Daoy (cell line): Measurements from ENCODE around the gene KRT39. TPM values are rescaled to one million over a fixed set of nuclear protein-coding genes. Genes with fewer than 3 reads are reported as not detected.
"Not testable (repeated sequence)": the region's sequence is repeated elsewhere in the genome, so short reads cannot be mapped to it uniquely, and the experiment has no call there.

Source experiments
- DNase-seq: peaks from one replicate; pipeline ENCODE4 v3.0.0-alpha.2; 2015; ENCODE audit warnings: low read depth
- total RNA-seq: library from RNA; depleted of rRNA; stranded (reverse); fragments of >200 nt; shearing (Covaris generic); gene quantifications from 2 replicates; pipeline ENCODE4 v1.2.3, GENCODE V29; 2014

KRT39 gene
- total RNA-seq, 1 experiment from 2014 or later = not detected

DNA sequence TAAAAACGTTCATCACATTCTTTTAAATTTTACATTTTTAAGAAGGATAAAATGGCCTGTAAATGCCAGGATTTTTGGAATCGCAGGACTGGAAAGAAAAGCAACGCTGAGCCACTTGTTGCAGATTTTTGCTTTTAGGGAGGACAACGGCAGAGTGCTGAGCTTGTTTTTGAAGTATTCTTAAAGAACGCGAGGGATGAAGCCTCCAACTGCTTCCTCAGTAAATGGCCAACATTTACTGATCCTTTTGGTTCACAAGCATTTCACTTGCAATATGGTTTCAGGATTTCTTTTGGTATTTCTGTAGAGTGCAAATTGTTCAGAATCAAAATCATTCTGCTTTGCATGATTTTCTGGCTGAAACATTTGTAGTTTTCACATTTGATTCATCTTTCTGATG, 26.5 kb downstream of the KRT39 start:
- DNase-seq = no peak

DNA sequence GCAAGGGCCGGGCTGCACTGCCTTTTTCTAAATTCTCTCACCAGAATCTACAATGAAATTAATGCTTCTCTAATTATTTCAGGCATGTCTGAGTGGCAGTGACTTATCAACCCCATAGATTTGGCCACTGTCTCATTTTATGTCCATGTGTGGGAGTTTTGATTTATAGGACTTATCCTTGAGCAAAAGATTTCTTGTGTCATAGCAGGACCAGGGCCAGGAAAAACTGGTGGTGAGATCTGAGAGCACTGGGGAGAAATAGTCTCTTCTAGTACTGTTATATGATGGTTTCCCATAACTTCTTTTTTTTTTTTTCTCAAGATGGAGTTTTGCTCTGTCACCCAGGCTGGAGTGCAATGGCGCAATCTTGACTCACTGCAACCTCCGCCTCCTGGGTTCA, 27.8 kb downstream of the KRT39 start:
- DNase-seq = no peak

DNA sequence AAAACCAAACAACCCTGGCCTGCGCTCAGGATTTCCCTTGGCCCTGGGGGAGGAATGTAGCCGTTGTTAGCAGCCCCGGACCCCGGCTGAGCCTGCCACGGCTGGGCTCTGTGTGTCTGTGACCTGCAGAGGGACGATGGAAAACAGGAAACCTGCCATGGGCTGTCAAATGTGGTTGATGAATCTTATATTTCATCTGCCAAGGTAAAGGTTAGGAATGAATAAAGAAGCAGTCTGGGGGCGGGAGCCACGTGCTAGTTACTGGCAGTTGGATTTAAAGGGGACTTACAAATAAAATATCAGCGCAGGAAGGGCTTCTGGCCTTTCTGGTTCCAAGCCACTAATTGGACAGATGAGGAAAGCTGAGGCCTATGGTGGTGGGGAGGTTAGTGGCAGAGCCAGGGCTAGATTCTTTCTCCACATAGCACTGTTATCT, 29.3 kb downstream of the KRT39 start, which contains the start of gene KRT23:
TSS of gene KRT23 (minus strand) at position 263 of the 436 bp plus-strand sequence. CDS start 1,043 bp downstream, outside the sequence.
- no peak for DNase-seq

DNA sequence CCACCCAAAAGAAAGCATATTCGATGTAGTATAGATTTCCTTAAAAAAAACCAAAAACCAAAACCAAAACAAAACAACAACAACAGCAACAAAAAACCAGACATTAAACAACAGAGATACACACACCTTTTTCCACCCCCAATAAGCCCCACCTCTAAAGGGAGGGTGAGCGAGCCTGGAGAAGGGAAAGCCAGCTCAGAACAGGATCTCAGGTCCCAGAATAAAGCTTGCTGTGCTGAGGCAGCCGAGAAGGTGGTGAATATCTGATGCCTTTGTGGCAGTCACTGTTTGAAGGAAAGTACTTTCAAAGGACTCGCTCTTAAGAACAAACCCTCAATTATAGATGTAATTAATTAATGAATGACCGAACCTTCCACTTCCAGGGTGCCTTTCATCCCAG, 29.8 kb downstream of the KRT39 start:
- no peak for DNase-seq

DNA sequence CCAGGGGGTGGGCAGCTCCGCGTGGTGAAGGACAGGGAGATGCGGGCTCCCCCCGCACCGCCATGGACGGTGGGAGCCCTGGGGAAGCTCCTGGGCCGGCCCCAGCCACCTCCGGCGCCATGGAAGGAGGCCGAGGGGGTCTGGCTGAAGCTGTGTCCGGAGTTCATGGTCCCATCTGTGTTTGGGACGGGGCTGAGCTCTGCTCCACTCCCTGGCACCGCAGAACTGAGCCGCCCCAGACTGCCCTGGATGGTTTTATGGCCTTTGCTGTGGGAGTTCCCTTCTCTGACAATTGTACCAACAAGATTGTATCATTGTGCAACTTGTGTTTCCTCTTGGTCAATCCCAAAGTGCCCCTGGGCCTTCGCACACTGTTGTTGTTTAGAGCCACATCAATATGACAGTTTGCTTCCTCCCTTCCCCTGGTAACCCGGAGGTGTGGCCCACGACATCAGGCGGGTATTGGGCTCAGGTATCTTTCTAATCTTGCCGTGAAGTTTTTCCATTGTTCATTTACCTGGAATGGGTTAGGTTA, 30.2 kb downstream of the KRT39 start:
- DNase-seq = no peak

DNA sequence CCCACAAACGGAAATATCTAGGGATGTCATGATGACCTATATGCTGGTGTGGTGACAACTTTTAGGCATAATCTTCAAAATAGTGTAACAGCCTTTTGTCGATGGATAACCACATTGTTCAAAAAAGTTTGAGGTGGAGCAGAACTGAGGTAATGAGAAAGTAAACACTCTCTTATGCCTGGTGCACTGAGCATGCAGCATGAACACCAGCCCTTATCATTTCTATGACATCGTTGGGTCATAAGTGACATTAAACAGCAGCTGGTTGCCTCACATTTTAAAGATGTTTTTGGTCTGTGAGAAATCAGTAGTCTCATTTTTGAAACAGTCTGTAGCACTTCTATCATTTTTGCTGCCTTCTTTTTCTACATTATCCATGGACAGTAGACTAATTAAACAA, 31.1 kb downstream of the KRT39 start:
- DNase-seq = no peak

DNA sequence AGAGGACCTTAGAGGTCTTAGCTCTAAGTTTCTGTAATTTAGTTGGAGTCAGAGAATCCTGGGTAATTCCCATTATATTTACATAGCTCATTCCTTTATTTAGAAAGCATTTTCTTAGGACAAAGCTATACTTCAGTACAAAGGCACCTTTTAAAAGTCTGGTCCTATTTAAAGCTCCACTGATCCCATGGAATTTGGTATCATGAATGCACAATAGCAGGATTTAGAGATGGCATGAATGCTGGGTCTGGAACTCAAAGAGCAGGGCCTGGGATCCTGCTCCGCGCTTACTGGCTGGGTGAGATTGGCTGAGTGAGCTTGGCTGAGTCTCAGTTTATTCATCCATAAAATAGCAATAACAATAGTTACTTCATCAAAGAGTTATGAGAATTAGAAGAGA, 34.1 kb downstream of the KRT39 start:
- no peak for DNase-seq

DNA sequence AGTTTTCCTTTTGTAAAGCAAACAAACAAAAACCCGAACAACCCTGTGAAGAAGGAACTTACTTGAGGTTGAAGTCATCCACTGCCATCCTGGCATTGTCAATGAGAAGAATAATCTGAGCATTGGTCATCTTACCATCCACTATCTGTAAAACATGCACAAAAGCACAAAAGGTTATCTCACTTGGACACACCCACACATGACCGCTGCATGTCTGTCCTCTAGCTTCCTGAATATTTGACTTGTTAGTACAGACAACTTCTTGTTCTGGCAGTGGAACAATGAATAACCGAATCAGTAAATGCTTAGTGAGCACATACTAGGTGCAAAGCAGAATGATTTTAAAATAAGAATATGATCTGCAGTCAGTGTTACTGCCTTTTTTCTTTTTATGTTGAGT, 35.4 kb downstream of the KRT39 start:
- no peak for DNase-seq

DNA sequence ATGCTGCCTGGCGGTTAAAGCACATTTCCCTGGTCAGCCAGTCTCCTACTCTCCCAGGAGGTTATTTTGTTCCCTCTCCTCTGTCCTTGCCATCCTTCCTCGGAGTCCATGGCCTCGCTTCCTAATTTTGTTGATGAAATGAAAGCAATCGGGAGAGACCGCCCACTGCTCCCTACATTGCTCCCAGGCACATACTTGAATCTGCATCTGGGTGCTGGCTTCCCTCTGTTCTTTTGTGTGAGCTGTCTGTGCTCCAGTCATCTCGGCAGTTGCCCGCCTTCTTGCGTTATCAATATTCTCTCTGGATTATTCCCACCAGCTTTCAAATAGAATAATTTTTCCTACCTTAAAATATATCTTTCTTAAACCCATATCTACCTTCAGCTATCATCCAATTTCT, 40.4 kb downstream of the KRT39 start:
- no peak for DNase-seq

DNA sequence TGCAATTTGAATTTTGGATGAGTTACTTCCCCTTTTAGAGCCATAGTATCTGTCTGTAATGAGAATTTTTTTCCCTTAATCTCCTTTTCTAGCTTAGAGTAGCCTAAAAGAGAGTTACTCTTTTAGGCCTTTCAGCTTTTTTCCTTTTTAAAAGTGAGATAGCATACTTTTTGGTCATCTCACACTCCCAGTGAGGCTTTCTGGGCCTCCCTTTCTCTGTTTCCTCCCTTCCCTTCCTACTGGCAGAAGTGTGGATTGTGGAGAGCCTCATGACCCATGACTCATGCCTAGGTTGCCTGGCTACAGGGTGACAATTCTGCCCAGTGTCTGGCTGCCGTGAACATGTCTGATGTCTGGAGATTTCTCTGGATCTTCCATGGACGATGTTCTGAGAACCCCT, 44.5 kb downstream of the KRT39 start:
- DNase-seq = peak; percentile 86

DNA sequence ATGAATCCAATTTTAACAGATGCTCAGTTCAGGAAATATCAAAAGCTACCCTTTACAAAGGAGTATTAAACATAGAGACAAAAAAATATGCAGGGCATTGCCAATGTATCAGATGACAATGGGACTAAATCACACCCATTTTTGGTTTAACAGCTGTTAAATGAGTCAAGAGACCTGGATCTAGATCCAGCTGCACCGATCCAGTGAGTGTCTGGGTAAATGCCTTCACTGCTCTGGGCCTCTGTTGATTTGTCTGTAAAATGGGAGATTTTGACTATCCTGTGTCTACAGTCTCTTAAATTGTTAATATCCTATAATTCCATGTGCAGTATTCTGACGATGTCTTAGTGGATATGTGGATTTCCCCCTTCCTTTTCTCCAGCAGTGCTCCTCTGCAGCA, 45.7 kb downstream of the KRT39 start:
- no peak for DNase-seq

DNA sequence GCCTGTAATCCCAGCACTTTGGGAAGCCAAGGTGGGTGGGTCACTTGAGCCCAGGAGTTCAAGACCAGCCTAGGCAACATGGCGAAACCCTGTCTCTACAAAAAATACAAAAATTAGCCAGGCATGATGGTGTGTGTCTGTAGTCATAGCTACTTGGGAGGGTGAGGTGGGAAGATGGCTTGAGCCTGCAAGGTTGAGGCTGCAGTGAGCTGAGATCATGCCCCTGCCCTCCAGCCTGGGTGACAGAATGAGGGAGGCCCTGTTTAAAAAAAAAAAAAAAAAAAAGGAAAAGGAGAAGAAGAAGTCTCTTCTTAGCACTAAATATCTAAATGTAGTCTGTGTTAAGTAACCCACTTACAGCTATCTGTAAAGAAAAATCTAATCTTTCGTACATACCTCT, 49.6 kb downstream of the KRT39 start:
- not testable (repeated sequence) for DNase-seq

DNA sequence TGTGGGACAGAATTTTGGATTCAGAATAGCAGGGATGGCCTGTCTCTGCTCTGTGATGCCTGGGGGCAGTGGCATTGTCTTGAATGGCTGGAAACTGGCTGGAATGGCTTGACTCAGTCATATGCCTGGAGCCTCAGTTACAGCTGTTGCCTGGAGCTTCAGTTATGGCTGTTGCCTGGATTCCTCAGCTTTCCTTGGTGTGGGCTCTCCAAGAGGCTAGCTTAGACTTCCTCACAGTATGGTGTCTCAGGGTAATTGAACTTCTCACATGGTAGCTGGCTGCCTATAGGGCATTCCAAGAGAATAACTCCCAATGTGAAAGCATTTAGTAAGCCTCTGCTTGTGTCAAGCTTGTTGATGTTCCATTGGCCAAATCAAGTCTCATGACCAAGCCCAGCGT, 50.4 kb downstream of the KRT39 start:
- DNase-seq = no peak

DNA sequence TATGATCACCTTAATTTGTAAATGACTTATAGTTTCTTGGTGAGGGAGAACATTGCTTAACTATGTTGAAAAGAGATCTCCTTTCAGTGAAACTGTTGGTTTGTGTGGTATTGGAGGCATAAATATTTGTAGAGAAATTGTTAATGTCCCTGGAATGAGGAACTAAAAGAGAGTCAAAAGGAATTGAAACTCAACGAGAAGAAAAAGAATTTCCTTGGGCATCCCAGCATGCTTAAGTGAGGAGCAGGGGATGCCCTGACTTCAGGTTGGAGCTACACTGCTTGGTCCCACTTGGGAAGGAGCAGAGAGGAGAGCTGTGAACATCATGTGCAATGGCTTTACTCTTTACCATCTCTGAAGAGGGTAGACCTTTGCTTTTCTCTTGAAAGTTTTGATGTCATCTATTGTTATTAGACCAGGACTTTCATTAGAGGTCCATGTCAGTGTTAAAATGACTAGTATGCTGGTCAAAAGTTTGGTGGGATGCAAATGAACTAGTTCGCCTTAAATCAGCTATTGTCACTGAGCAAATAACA, 51.0 kb downstream of the KRT39 start:
- DNase-seq = no peak

DNA sequence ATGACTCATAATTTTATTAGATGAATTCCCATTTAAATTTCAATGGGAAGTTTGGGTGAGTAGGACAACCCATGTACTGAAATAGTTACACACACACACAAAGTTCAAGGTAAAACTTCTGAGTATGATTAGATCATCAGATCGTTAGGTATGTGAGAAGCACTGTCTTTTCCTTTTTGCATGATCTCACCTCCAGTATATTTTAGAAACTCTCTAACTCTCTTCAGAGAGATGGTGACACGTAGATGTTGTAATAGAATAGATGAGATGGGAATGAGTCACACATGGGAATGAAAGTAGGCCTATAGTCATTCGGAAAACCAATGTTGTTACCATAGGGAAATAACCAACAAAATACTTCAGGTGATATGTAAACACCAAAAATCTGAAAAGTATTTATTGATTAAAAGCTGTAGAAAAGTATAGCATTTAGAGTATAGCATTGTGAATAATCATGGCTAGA, 51.5 kb downstream of the KRT39 start:
- peak; percentile 76 for DNase-seq

DNA sequence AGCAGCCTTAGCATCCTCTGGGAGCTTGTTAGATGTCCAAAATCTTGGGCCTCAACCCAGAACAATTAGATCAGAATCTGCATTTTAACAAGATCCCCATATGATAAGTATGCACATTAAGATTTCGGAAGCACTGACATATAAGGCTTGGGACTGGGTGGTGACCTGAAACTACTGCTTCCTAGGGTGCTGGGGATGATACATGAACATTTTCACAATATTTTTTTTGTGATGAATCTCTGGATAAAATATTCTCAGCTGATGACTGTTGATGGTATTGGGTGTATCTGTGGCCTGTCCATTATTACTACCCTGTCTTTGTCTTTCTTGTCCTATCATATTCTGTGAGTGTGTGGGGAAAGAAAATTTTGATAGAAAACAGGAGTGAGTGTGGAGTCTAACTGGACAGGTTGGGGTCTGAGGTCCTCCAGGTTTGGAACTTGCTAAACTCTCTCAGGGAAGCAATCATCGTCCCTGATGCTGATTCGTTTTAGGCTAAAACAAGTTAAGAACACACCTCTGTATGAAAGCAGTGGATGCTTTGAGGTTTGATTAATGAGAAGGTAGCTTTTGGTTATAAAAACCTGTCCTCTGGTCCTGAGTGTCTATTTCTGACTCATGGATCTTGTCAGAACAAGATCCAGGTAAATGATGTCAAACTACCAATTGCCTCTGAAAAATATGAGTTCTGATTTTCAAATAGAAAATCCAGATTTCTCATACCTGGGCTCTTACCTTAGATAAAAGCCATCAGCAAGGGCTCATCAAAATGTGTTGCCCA, 52.5 kb downstream of the KRT39 start:
- DNase-seq = no peak

DNA sequence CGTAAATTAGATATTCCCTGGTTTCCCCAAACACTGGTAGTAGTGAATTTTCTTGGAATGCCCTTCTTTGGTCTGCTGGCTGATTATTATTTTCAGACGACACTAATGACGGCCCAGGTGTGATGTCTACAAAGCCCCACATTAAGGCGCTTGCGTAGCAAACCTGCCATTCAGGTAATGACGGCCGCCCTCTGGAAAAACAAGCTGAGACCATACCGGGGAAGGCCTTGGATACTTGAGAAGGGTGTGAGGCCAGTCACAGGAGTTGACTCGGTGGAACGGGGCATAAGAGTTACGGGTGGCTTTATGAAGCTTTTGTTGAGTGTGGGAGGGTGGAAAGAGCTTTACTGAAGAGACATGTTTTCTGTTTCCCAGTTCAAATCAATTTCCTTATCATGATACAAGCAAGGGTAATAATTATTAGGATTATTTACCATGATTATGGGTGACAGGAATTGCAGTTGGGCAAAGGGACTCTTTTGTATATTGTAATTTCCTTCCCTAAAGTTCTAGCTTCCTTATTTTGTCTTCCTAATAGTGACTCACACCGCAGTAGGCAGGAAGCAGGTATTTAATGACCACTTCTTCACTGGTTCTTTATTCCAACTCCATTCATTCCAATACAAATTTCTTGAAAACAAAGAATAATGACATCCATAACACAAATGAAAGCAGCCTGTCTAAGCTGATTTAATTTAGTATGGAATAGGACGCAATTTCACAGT, 54.1 kb downstream of the KRT39 start:
- peak; percentile 15 for DNase-seq

DNA sequence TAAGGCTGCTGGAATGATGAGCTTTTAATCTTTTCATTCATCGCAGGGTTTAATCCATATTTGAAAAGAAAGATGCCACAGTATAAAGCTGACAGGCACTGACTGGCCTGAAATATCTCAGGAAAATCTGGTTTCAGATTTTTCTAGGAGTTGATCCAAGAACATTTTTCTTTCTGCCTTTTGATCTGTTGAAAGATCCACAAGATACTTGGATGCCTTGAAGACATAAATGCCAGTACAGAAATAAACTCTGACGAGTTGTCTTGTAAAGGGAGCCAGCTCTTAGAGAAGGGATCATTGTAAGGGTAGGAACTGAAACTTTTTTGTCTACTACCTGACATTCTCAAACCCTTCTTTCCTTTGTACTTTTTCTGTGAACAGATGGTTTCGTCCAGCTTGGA, 56.3 kb downstream of the KRT39 start:
- DNase-seq = no peak

DNA sequence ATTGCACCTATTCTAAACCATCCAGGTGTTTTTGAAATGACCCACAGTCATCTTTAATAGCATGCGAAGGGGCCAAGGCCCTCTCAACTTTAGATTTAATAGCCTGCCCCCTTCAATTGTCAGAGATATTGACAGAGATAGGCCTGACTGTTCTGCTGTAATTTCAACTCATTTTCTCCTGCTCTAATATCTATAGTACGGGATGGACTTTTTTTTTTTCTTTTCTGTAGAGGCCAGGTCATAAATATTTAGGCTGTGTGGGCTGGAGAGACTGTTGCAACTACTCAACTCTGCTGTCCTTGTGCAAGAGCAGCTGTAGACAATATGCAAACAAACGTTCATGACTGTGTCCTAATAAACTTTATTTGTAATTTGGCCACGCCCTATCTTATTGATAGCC, 57.0 kb downstream of the KRT39 start:
- no peak for DNase-seq

DNA sequence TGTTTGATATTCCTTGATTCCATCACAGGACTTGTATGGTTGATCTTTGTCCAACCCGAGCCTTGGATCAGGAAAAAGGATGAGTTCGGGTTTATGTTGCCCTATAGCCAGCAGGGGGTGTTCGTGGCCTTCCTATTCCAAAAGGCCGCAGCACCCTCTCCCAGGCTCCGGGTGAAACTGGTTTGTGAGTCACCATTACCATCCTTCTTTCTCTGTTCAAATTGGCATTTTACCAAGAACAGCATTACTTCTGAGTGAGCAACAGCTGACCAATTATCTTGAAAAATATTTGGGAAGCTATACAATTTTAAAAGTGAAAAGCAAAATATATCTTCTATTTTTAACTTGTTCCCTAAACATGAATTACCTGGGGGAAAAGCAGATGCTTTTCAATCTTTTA, 57.4 kb downstream of the KRT39 start:
- DNase-seq = peak; percentile 93
